Ovary (tissue), 9 donors: ENCODE data around the gene DCAF6. TPM values are rescaled to one million over a fixed set of nuclear protein-coding genes. Genes with fewer than 3 reads are reported as not detected.

Experiments used
- DNase-seq, 5 donors: peaks; one replicate each; pipeline ENCODE4 v3.0.0-alpha.2; 2019 to 2020
- H3K27ac ChIP-seq, 2 donors: fragments of 200-600 bp; one replicate each; pipeline versions ENCODE4 v1.5.1 to v1.8.0; 2019 to 2022
- H3K27me3 ChIP-seq: fragments of 200-600 bp; one replicate; pipeline ENCODE4 v1.8.0; 2022
- H3K36me3 ChIP-seq: fragments of 200-600 bp; sonication (generic); one replicate; pipeline ENCODE4 v1.5.1; 2019
- H3K4me1 ChIP-seq: one replicate; pipeline ENCODE4 v1.8.1; 2013; ENCODE audit warnings: mild to moderate bottlenecking, moderate library complexity; ENCODE audit not compliant: insufficient read depth
- H3K4me3 ChIP-seq: fragments of 200-600 bp; sonication (generic); one replicate; pipeline ENCODE4 v1.5.1; 2017
- H3K9me3 ChIP-seq, 2 donors: fragments of 200-600 bp in 1 of 2; sonication (generic) in 1 of 2; one replicate each; pipeline versions ENCODE4 v1.5.1 to v1.8.1; 2013 to 2019; ENCODE audit warnings: mild to moderate bottlenecking in 1 of 2, moderate library complexity in 1 of 2
- EP300 ChIP-seq: sonication (generic); formaldehyde crosslinking; IDR thresholded peaks from one replicate; pipeline ENCODE4 v1.6.1; 2017; ENCODE audit warnings: antibody characterized with exemption
- POLR2A ChIP-seq: fragments of 450-650 bp; IDR thresholded peaks from one replicate; pipeline ENCODE4 v1.6.1; 2017; ENCODE audit warnings: antibody characterized with exemption, mild to moderate bottlenecking, moderate library complexity
- WGBS, 3 donors: extraction: QIAGEN DNeasy Blood & Tissue Kit in 1 of 3; methylation state at CpG; one replicate each; pipeline versions ENCODE4 v1.1.5 to v1.1.7; 2013 to 2017; 5-methylcytosine and 5-hydroxymethylcytosine counted together
- intact Hi-C, 4 donors: fragments of 100-400 bp; cut with DNase I; formaldehyde crosslinking; loops; one replicate each; pipeline versions ENCODE4 v1.11.0 to v1.15.1; 2022 to 2023
- polyA plus RNA-seq, 2 donors: library from polyadenylated mRNA; stranded (reverse); fragments of 200-250 nt in 1 of 2; fragments of 350-450 nt in 1 of 2; fragmentation: Illumina TruSeq in 1 of 2; extraction: RNeasy Lipid Tissue Mini Kit (QIAGEN cat#74804) in 1 of 2; gene quantifications; one replicate each; pipeline ENCODE4 v1.2.3, GENCODE V29; 2013 to 2014
- total RNA-seq, 7 donors: library from RNA; depleted of rRNA in 2 of 7; stranded (reverse); fragments of >200 nt in 2 of 7; fragmentation: NEBNext Ultra II Directional in 3 of 7; extraction: Animal tissue kit (Norgen Biotek cat#: 25700) in 3 of 7; gene quantifications; one replicate each; pipeline versions ENCODE4 v1.1.0 to v1.2.4, GENCODE V29; 2016 to 2023
- TF ChIP-seq, protein P1 (sequence below), 3 donors: fragments of 450-650 bp in 2 of 3; fragments of 200-600 bp in 1 of 3; IDR thresholded peaks; one replicate each; pipeline versions ENCODE4 v1.5.1 to v1.8.0; 2016 to 2022; ENCODE audit warnings: antibody characterized with exemption in 3 of 3, mild to moderate bottlenecking in 1 of 3
- donor health status: DM: no; HTN: no; CAD: no; lungs with moderate emphysema.
- donor health status: DM: no; HTN: no; CAD: no.
- donor health status: Bipolar disorder and iron deficiency.
- donor health status: DM: yes; HTN: yes; CAD: no.
- donor health status: DM: no; HTN: no; CAD: no.
- donor health status: DM: yes; HTN: yes; CAD: no.

The DCAF6 gene
- total and polyA plus RNA-seq, 9 donors: 32.1 to 65.9 (median 44.4) TPM

DNA sequence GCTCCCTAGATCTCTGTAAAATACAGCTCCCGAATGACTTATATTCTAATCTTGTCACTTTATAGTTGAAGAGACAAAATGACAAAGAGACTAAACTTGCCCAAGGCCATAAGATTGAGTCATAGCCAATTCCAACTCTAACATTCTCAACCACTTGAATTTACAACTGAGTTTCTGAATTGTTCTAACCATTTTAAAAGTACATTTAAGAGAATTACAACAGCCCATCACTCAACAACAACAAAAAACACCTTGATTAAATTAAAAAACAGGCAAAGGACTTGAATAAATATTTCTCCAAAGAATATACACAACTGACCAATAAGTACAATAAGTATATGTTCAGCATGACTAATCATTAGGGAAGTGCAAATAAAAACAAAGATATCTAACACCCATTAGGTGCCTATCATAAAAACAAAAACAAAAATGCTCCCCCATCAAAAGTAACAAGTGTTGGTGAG, 13.8 kb upstream of the DCAF6 start:
- Histone ChIP-seq H3K27ac (no peak overlapping the region), H3K4me1 (no peaks in the 10 kb centered on the region), H3K9me3 (no peaks in the 10 kb centered on the region), H3K4me3 (no peak overlapping the region), H3K27me3 (no peaks in the 10 kb centered on the region), H3K36me3 (no peaks in the 10 kb centered on the region)
- no peak for DNase-seq
- intact Hi-C loops: no loop called here
- TF ChIP-seq EP300: no peak
- no peak for TF ChIP-seq POLR2A
- TF ChIP-seq, protein P1, sequence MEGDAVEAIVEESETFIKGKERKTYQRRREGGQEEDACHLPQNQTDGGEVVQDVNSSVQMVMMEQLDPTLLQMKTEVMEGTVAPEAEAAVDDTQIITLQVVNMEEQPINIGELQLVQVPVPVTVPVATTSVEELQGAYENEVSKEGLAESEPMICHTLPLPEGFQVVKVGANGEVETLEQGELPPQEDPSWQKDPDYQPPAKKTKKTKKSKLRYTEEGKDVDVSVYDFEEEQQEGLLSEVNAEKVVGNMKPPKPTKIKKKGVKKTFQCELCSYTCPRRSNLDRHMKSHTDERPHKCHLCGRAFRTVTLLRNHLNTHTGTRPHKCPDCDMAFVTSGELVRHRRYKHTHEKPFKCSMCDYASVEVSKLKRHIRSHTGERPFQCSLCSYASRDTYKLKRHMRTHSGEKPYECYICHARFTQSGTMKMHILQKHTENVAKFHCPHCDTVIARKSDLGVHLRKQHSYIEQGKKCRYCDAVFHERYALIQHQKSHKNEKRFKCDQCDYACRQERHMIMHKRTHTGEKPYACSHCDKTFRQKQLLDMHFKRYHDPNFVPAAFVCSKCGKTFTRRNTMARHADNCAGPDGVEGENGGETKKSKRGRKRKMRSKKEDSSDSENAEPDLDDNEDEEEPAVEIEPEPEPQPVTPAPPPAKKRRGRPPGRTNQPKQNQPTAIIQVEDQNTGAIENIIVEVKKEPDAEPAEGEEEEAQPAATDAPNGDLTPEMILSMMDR (IDR thresholded peaks at IDR 0.05): no peak
- WGBS, 3 donors: 75 to 76% (median 75%) methylated on average over 1 of the region's 1 CpG

DNA sequence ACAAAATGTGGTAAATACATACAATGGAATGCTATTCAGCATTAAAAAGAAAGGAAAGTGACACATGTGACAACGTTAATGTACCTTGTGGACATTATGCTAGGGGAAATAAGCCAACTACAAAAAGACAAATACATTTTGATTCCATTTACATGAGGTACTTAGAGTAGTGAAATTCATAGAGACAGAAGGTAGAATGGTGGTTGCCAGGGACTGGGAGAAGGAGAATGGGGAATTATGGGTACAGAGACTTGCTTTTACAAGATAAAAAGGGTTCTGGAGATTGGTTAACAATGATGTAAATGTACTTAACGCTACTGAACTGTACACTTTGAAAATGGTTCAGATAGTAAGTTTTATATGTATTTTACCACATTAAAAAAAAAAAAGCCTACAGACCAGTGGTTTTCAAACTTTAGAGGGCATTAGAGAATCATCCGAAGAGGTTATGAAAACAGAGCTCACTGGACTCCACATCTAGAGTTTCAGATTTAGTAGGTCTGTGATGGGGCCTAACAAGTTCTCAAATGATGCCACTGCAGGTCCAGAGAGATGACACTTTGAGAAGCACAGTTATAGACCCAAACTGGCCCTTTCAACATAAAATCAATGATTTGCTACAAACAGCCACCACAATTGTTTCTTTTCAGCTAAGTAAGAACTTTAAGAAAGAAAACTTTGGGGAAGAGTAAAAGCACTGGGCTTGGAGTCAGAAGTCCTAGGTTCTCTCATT, 13.0 kb upstream of the DCAF6 start:
- Histone ChIP-seq H3K4me1 (no peaks in the 10 kb centered on the region), H3K36me3 (no peaks in the 10 kb centered on the region), H3K27me3 (no peaks in the 10 kb centered on the region), H3K27ac (no peak overlapping the region), H3K4me3 (no peak overlapping the region), H3K9me3 (no peaks in the 10 kb centered on the region)
- TF ChIP-seq EP300 (no peak), POLR2A (no peak)
- TF ChIP-seq, protein P1 (IDR thresholded peaks at IDR 0.05): no peak
- DNase-seq: no peak
- WGBS, 3 donors: 89 to 95% (median 91%) methylated on average over 3 of the region's 3 CpGs
- intact Hi-C loops: no loop called here

DNA sequence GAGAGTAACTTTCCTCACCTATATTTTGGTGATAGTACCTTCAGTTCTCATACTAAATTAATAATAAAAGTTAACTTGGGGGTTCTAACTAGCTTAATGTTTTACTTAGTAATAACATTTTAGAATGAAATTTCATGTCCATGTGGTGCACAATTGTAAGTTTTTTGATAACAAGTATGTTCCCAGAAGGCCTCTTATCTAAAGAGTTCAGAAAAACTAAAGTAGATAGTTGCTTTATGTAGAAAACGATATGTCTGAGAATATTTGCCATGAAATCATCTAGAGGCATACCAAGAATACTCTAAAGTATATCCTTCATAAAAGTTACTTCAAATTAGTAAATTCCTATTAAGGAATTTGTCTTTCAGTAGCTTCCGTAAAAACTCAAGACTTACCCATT, 12.4 kb upstream of the DCAF6 start:
- DNase-seq: no peak
- WGBS, 3 donors: 45 to 67% (median 48%) methylated on average over 2 of the region's 2 CpGs
- intact Hi-C loops: no loop called here
- Histone ChIP-seq H3K4me3 (no peak overlapping the region), H3K27ac (no peak overlapping the region), H3K9me3 (no peaks in the 10 kb centered on the region), H3K36me3 (no peaks in the 10 kb centered on the region), H3K4me1 (no peaks in the 10 kb centered on the region), H3K27me3 (no peaks in the 10 kb centered on the region)
- TF ChIP-seq, protein P1 (IDR thresholded peaks at IDR 0.05): no peak
- TF ChIP-seq POLR2A: no peak
- TF ChIP-seq EP300: no peak

DNA sequence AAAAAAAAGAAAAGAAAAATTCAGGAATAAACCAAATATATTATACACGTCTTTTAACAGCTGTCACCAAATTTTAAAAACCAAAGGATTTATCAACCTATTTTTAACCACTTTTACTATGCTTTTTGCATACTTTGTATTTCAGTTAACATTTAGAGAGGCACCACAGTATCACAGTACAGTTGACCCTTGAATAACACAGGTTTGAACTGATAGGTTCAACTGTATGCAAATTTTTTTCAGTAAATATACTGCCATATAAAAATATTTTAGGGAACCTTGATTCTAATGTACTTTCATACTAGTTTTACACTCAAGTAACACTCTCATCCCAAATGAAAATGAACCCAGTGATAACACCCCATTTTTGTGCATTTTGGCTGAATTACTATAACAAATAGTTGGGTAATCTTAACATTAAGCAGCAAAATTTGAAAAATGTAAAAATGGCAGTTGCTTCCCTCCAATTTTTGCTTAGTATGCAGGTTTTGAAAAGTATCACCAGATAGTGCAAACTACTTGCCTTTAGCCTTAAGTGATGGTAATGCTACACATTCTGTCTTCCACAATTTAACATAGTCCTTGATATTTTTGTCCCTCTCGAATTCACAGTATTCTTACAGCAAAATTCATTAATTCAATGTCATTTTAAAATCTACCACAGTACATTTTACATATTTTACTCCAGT, 11.8 kb upstream of the DCAF6 start:
- no peaks in the 10 kb centered on the region for H3K36me3 ChIP-seq
- no peaks in the 10 kb centered on the region for H3K4me1 ChIP-seq
- H3K4me3 ChIP-seq: no peak overlapping the region
- no peak for DNase-seq
- no peaks in the 10 kb centered on the region for H3K9me3 ChIP-seq
- intact Hi-C loops: no loop called here
- 60 to 75% (median 62%) methylated on average over 2 of the region's 2 CpGs for WGBS, 3 donors
- H3K27me3 ChIP-seq: no peaks in the 10 kb centered on the region
- TF ChIP-seq, protein P1 (IDR thresholded peaks at IDR 0.05): no peak
- no peak for TF ChIP-seq EP300
- no peak for TF ChIP-seq POLR2A
- no peak overlapping the region for H3K27ac ChIP-seq
